K562 (cell line): ENCODE measurements around the gene JUND. TPM values are rescaled to one million over a fixed set of nuclear protein-coding genes. Genes with fewer than 3 reads are reported as not detected.

ENCODE experiments used
- ARHGAP35 ChIP-seq: fragments of 450-650 bp; IDR thresholded peaks from 2 replicates; pipeline ENCODE4 v1.6.1; 2018; ENCODE audit not compliant: partially characterized antibody
- CAMTA2 ChIP-seq: fragments of 250-450 bp; sonication (Bioruptor Pico); conservative IDR thresholded peaks from 2 replicates; pipeline ENCODE4 v1.5.1; 2022
- CHD1 ChIP-seq: fragments of 200-600 bp; sonication (generic); IDR thresholded peaks from one replicate; pipeline ENCODE4 v1.6.1; 2012; ENCODE audit warnings: mild to moderate bottlenecking, moderate library complexity, low read length, inconsistent platforms
- DDX20 ChIP-seq: fragments of 450-650 bp; IDR thresholded peaks from 2 replicates; pipeline ENCODE4 v1.6.1; 2016; ENCODE audit warnings: missing genetic modification characterization, low read depth, mild to moderate bottlenecking, missing compliant biosample characterization, moderate library complexity
- MYBL2 ChIP-seq, 2 experiments: fragments of 450-650 bp in 1 of 2; sonication (generic) in 1 of 2; formaldehyde crosslinking in 1 of 2; IDR thresholded peaks; 2 replicates each; pipeline versions ENCODE4 v1.6.1 to v1.8.1; 2017 to 2022; ENCODE audit warnings: borderline replicate concordance in 1 of 2, inconsistent platforms in 1 of 2, low read depth in 1 of 2, mild to moderate bottlenecking in 1 of 2, missing genetic modification reagents in 1 of 2, moderate library complexity in 1 of 2
- PML ChIP-seq: IDR thresholded peaks from 2 replicates; pipeline ENCODE4 v1.6.1; 2012; ENCODE audit warnings: low read length, inconsistent platforms
- POLR2AphosphoS5 ChIP-seq: IDR thresholded peaks from 2 replicates; pipeline ENCODE4 v1.6.1; 2011; ENCODE audit warnings: mild to moderate bottlenecking, low read depth, low read length, moderate library complexity; ENCODE audit not compliant: control insufficient read depth, insufficient read depth
- RB1 ChIP-seq: fragments of 450-650 bp; IDR thresholded peaks from 2 replicates; pipeline ENCODE4 v1.6.1; 2017; ENCODE audit warnings: low read depth, mild to moderate bottlenecking
- SIX5 ChIP-seq, 2 experiments: IDR thresholded peaks; 2 replicates each; pipeline ENCODE4 v1.6.1; 2011; ENCODE audit warnings: low read length in 2 of 2, borderline replicate concordance in 1 of 2, low read depth in 1 of 2, mild to moderate bottlenecking in 1 of 2, moderate library complexity in 1 of 2; ENCODE audit not compliant: insufficient read depth in 1 of 2
- ZNF282 ChIP-seq: sonication (generic); formaldehyde crosslinking; IDR thresholded peaks from 2 replicates; pipeline ENCODE4 v1.8.1; 2023; ENCODE audit warnings: missing genetic modification reagents
- ZNF668 ChIP-seq: fragments of 250-450 bp; sonication (Bioruptor Pico); IDR thresholded peaks from 2 replicates; pipeline ENCODE4 v1.8.0; 2022; ENCODE audit warnings: mild to moderate bottlenecking, inconsistent platforms
- polyA plus RNA-seq, 8 experiments: library from polyadenylated mRNA; depleted of rRNA in 4 of 8; stranded (reverse) in 5 of 8; unstranded in 3 of 8; fragments of >200 nt; fragmentation: Nextera tagmentation in 2 of 8; fragmentation: Illumina TruSeq in 1 of 8; extraction: Ambion mirVana in 2 of 8; extraction: Trizol in 1 of 8; gene quantifications; 2 replicates each; pipeline versions ENCODE4 v1.2.1 to v1.2.3, GENCODE V29; 2011 to 2014; ENCODE audit warnings: inconsistent platforms in 1 of 8, missing spikeins in 1 of 8
- total RNA-seq, 7 experiments: library from RNA; depleted of rRNA in 6 of 7; stranded (reverse); fragments of >200 nt in 6 of 7; fragmentation: Illumina TruSeq in 2 of 7; extraction: Trizol in 2 of 7; gene quantifications; 2 replicates each; pipeline versions ENCODE4 v1.2.1 to v1.2.3, GENCODE V29; 2011 to 2021; ENCODE audit warnings: low replicate concordance in 1 of 7
- TF ChIP-seq, protein P1 (sequence below), 2 experiments: fragments of 200-800 bp in 1 of 2; sonication (Bioruptor generic) in 1 of 2; sonication (generic) in 1 of 2; formaldehyde crosslinking in 1 of 2; IDR thresholded peaks in 1 of 2; conservative IDR thresholded peaks in 1 of 2; 2 replicates each; pipeline versions ENCODE4 v1.5.0 to v1.6.1; 2016 to 2020; ENCODE audit warnings: missing compliant biosample characterization in 1 of 2, missing genetic modification characterization in 1 of 2, missing genetic modification reagents in 1 of 2
- TF ChIP-seq, protein P2 (sequence below): fragments of 250-450 bp; sonication (Bioruptor Pico); IDR thresholded peaks from 2 replicates; pipeline ENCODE4 v1.8.0; 2022; ENCODE audit warnings: inconsistent platforms
- TF ChIP-seq, protein P3 (sequence below): fragments of 250-450 bp; sonication (Bioruptor Pico); IDR thresholded peaks from 2 replicates; pipeline ENCODE4 v1.5.0; 2021
- TF ChIP-seq, protein P4 (sequence below): sonication (generic); formaldehyde crosslinking; IDR thresholded peaks from 2 replicates; pipeline ENCODE4 v1.8.0; 2022; ENCODE audit warnings: missing genetic modification reagents, mild to moderate bottlenecking, borderline replicate concordance

Gene JUND
- total and polyA plus RNA-seq, 9 of the 15 experiments (the other 6 are each of a cell fraction or from before 2014, with no cell fraction given) = 6.4 to 286 (median 42.3) TPM

DNA sequence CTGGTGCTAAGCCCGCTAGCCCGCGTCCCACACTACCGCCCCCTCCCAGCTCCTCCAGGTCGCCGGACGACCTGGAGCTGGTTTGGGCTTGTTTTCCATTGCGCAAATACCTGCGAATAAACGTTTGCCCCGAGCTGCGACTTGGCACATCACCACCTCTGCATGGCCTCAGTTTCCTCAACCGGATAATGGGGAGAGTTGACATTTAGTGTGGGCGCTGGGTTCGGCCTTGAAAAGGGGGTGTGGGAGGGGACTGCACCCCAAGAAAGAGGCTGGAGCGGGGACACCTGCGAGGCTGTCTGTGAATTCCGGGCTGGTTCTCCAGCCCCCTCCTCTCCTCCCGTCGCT lies 11.0 kb upstream of the JUND start (continued):
- TF ChIP-seq RB1 (no peak), CHD1 (peak; percentile 95), ZNF668 (CRISPR knock-in tag) (no peak), MYBL2 (IDR thresholded peaks at IDR 0.05; ENCODE audit: low read depth) (no peak), MYBL2 (CRISPR knock-in tag; IDR thresholded peaks at IDR 0.05; ENCODE audit: borderline replicate concordance) (no peak), POLR2AphosphoS5 (no peak), PML (peak; percentile 12; the same call in 1 of the 2 replicates), ZNF282 (no peak), ARHGAP35 (no peak), CAMTA2 (CRISPR knock-in tag) (no peak), DDX20 (no peak), SIX5 (IDR thresholded peaks at IDR 0.05; ENCODE audit: borderline replicate concordance in 1 of 2, insufficient read depth in 1 of 2, low read depth in 1 of 2, low read length in 2 of 2) (no peak)
- TF ChIP-seq, protein P1, sequence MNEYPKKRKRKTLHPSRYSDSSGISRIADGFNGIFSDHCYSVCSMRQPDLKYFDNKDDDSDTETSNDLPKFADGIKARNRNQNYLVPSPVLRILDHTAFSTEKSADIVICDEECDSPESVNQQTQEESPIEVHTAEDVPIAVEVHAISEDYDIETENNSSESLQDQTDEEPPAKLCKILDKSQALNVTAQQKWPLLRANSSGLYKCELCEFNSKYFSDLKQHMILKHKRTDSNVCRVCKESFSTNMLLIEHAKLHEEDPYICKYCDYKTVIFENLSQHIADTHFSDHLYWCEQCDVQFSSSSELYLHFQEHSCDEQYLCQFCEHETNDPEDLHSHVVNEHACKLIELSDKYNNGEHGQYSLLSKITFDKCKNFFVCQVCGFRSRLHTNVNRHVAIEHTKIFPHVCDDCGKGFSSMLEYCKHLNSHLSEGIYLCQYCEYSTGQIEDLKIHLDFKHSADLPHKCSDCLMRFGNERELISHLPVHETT (CRISPR knock-in tag; conservative IDR thresholded peaks at IDR 0.05 in 1 of 2, IDR thresholded peaks at IDR 0.05 in 1 of 2) = no peak
- TF ChIP-seq, protein P2, sequence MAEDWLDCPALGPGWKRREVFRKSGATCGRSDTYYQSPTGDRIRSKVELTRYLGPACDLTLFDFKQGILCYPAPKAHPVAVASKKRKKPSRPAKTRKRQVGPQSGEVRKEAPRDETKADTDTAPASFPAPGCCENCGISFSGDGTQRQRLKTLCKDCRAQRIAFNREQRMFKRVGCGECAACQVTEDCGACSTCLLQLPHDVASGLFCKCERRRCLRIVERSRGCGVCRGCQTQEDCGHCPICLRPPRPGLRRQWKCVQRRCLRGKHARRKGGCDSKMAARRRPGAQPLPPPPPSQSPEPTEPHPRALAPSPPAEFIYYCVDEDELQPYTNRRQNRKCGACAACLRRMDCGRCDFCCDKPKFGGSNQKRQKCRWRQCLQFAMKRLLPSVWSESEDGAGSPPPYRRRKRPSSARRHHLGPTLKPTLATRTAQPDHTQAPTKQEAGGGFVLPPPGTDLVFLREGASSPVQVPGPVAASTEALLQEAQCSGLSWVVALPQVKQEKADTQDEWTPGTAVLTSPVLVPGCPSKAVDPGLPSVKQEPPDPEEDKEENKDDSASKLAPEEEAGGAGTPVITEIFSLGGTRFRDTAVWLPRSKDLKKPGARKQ = no peak
- TF ChIP-seq, protein P3, sequence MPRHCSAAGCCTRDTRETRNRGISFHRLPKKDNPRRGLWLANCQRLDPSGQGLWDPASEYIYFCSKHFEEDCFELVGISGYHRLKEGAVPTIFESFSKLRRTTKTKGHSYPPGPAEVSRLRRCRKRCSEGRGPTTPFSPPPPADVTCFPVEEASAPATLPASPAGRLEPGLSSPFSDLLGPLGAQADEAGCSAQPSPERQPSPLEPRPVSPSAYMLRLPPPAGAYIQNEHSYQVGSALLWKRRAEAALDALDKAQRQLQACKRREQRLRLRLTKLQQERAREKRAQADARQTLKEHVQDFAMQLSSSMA (CRISPR knock-in tag) = no peak
- TF ChIP-seq, protein P4, sequence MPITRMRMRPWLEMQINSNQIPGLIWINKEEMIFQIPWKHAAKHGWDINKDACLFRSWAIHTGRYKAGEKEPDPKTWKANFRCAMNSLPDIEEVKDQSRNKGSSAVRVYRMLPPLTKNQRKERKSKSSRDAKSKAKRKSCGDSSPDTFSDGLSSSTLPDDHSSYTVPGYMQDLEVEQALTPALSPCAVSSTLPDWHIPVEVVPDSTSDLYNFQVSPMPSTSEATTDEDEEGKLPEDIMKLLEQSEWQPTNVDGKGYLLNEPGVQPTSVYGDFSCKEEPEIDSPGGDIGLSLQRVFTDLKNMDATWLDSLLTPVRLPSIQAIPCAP (CRISPR knock-in tag) = no peak
